SIG-M5 (cell line): Measurements from ENCODE around the gene MR1.

Experiments
- DNase-seq: peaks from one replicate; lab custom pipeline; 2025; lab: John Stamatoyannopoulos, UW

MR1 gene

GRCh38 chr1:181108304-181108867 is 74.6 kb downstream of the MR1 start:
- no peak for DNase-seq

- no peak for DNase-seq
These were observed 76.2 kb downstream of the MR1 start for GRCh38 chr1:181110013-181110412.
